ENCODE data around the gene DNAH2. TPM values are rescaled to one million over a fixed set of nuclear protein-coding genes. Genes with fewer than 3 reads are reported as not detected.
A peak's percentile ranks its signal among the peaks of the same experiment; 100 is the strongest.

DNAH2 gene
- total RNA-seq, 1 experiment from 2014 or later: 0.17 TPM

GRCh38 chr17:7702776-7703175 is 14.8 kb upstream of the DNAH2 start:
- no peak for DNase-seq (ENCODE audit: low spot score)

DNA sequence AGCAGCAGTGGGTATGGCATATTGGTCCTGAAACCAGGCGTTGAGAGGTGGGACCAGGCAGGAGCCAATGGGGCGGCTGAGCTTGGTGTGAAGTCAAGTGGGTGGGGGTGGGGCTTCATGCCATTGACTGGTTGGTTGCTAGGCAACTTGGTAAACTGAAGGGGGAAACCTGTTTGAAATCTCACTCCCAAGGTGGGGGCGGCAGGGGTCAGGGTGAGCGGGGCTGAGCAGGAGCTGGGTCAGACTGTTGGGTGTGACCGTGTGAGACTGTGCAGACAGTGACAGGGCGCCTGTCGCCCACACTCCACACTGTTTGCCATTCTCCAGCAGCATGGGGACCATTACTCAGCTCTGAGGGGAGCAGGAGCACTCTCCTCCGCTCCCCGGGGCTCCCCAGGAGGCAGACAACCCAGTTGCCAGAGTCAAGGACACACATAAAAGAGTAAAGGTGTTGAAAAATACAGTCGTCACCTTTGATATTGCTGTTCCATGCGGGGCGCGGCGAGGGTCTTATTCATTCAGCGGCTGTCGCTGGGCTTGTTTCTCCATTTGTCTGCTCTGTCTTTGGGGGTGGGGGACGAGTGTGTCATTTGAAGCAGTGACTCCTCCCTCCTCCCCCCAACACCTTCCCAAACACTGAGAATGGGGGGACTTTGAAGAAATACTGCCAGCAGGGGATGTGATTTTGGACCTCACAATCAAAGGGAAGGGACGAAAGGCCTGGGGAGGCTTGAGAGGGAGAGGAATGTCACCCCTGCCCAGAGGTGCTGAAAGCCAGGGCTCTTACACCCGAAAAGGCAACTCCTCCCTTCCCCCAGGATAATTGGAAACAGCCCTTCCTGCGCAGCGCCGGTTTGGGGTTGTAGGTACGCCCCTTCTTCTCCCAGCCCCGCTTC is 13.7 kb upstream of the DNAH2 start:
- DNase-seq (ENCODE audit: low spot score): peak; percentile 38

DNA sequence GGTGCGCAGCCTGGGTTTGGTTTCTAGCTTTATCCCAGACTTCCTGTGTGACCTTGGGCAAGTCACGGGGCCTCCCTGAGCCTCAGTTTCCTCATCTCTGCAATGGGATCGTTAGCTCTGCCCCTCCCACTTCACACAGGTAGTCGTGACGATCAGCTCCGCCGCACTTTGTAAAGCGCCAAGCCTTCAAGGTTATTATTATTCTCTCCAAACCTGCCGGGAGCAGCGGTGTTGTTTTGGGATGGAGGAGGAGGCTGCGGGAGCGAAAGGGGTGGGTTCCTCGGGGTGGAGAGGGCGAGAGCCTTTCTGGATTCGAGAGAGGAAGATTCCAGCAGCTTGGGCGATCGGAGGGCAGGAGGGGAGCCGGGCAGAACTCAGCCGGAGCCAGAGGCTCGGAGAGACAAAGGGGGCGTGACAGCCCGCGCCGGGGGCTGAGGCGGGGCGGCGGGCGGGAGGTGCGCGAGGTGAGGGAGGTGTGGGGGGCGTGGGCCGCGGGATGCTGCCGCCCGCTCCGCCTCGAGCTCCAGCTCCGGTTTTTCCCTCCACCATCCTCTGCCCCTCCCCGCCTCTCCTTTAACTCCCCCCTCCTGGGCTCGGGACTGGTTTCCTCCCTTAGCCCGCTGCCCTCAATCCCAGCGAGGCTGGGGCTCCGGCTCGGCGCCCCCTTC is 12.8 kb upstream of the DNAH2 start, which contains the start of gene EFNB3:
Gene EFNB3 (plus strand): TSS at position 602 of the 668 bp plus-strand sequence. CDS start 397 bp downstream, outside the sequence.
- DNase-seq (ENCODE audit: low spot score): peak; percentile 54

GRCh38 chr17:7705269-7706255 is 12.0 kb upstream of the DNAH2 start:
- no peak for DNase-seq (ENCODE audit: low spot score)

DNA sequence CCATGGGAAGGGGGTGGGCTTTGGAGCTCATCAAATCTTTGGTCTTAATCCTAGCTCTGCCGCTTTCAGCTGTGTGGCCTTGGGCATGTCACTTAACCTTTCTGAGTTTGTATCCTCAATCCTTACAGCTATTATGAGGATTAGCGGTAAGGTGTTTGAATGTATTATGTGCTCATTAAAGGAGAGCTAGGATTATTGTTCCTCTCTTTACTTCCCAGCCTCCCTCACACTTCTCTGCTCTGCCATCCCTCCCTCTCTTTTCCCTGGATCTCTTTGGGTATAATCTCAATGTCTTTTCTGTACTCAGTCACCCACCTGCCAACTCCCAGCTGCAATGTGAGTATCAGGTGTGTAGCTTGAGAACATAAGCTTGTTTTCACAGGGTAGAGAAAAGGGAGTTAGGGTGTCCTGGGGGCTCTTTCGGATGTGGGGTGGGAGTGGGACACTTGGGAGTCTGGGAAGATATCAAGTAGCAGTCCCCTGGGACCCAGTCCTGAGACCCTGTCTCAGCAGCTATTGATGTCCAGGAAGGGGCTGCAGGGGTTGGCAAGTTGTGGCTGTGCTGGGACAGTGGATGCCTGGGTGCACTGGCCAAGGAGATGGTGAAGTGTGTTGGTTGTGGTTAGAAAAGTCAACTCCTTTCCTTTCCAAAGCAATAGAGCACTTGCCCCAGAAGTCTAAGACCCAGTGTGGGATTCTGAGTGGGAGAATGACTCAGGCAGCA is 10.8 kb upstream of the DNAH2 start:
- no peak for DNase-seq (ENCODE audit: low spot score)

DNA sequence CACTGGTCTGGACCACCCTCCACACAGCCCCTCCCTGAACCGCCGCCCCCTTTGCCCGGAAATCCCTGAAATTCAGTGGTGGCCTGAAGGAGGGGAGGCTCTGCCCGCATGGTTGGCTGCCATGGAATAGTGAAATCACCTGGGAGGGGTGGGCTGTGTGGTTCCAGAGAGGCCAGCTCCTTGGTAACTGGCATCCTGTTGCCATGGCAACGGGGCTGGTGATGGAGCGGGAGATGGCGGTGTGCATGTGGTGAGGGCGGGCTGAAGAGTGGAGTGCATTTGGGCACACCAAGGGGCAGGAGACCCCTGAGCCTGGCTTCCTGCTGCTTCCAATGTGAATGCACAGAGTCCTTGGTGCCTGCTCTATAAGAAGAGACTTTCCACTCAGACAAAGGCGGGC is 10.1 kb upstream of the DNAH2 start:
- no peak for DNase-seq (ENCODE audit: low spot score)

GRCh38 chr17:7707858-7708750 is 9.4 kb upstream of the DNAH2 start:
- no peak for DNase-seq (ENCODE audit: low spot score)

- no peak for DNase-seq (ENCODE audit: low spot score)
Observed at GRCh38 chr17:7709031-7709430, 8.5 kb upstream of the DNAH2 start.

GRCh38 chr17:7710301-7710700 is 7.2 kb upstream of the DNAH2 start:
- DNase-seq (ENCODE audit: low spot score): no peak

DNA sequence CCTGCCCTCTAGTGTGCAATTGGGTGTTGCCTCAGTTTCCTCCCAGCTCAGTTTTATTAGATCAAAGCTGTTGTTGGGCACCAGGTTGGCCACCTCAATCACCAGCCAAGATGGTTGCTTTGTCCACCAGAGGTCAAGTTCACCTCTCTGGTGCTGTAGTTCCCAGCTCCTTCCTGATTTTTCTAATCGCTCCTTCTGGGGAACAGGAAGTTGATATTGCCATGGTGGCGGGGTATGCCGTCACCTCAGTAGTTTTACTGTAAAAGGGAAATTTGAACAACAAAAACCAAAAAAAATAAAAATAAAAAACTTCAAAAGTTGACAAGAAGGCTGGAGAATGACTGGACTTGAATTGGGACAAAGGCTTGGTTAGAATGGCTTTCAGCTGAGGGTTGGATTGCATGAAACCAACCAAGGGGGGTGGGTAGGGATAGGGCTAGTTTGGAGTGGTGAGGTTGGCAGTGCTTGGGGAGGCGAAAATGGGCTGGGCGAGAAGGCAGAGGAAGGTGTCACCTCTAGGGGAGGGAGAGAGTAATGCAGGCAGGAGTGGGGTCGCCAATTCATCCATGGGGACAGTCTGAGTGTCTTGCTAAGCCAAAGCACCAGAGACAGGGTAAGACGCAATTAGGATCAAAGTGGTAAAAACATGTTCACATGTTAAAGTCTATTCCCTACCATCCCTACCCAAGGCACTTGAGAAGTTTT is 6.3 kb upstream of the DNAH2 start:
- DNase-seq (ENCODE audit: low spot score): no peak

DNA sequence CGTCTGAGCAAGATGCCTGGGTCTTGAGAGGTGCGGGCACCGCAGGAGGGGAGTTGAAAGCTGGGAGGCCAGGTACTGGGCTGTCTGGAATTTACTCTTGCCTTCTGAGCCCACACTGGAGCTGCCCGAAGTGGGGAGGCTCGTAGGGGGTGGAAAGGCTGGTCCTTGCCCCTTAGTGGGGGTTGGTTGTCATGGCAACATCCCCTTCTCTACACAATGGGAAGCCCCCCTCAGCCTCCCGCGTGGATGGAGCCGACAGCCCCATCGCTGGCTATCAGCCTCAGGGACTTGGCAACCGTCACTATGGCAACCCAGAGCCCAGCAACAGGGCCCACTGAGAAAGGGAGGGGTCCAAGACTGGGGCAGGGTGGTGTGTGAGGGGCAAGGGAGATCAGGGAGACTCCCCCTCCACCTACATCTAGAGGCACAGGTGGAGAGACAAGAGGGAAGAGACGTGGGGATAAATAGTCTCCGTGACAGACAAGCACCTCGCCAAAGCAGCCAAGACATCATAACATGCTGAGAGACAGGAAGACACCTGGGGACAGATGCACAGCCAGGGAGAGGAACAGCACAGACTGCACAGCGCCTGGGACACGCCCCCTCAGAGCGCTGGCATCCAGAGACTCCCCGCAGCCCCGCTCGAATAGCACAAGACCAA is 5.3 kb upstream of the DNAH2 start:
- DNase-seq (ENCODE audit: low spot score): no peak

DNA sequence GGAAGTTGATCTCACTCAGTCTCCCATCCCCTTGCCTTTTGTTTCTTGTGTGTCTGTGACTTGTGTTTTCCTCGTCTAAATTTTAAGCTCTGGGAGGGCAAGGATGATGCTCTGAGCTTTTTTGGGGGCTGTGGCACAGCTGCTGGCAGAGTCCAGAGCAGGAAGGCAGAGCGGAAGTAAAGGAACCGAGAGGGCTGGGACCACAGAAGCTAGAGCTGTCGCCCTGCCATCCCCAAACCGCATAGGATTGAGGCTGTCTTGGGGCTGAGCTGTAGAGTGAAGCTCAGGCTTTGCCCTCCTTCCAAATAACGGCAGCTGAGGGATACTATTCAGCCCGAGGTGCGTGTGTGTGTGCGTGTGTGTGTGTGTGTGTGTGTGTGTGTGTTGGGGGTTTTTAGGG is 3.8 kb upstream of the DNAH2 start:
- no peak for DNase-seq (ENCODE audit: low spot score)

GRCh38 chr17:7714721-7715594 is 2.6 kb upstream of the DNAH2 start:
- DNase-seq (ENCODE audit: low spot score): no peak

DNA sequence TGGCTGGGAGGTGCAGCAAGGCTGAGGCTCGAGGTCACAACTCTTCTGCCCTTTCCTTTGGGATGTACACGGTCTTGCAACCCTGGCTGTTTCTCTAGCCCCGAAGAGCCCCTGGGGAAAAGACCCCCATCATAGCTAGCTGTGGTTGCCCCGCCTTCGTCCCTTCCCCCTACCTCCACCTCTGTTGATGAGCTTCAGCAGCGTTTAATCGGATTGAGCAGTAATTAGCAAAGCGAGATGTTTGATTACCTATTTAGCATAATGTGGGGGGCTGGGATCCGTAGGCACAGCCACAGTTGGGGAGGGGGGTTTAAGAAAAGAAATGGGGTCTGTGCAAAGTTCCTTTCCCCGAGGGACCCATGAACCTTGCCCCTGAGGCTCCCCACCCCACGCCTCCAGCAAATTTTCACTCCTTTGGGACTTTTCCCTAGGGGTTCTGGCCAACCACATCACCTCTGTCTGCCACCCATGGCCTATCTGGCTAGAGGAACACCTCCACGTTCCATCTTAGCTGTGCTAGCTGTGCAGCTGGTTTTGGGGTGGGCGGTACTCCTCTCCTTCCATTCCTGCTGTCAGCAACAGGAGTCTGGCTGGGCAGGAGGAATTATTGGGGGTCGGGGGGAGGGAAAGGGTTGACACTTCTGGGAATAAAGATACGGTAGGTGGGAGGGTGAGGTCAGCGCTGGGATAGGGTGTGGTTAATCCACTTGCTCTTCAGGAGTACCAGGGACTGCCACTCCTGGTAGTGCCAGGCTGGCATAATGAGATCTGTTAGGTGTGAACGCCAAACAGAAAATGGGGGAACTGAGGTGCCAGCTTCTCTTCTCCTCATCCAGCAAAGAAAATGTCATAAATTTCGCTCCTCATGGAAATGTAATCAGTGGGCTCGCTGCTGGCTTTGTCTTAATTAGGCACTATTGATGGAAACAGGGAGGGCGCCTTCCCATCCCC is 1.3 kb upstream of the DNAH2 start:
- peak; percentile 24 for DNase-seq (ENCODE audit: low spot score)

- DNase-seq (ENCODE audit: low spot score): no peak
Observed at GRCh38 chr17:7717756-7718350, 309 bp downstream of the DNAH2 start.

GRCh38 chr17:7719661-7720060 is 2.1 kb downstream of the DNAH2 start:
- no peak for DNase-seq (ENCODE audit: low spot score)

Data from A172 (cell line).